ENCODE measurements around the gene PDE4D. TPM values are rescaled to one million over a fixed set of nuclear protein-coding genes. Genes with fewer than 3 reads are reported as not detected.
A peak's percentile ranks its signal among the peaks of the same experiment; 100 is the strongest.
"Not testable (repeated sequence)": the region's sequence is repeated elsewhere in the genome, so short reads cannot be mapped to it uniquely, and the experiment has no call there.

PDE4D gene
- total RNA-seq, 1 donor = 27.7 TPM

DNA sequence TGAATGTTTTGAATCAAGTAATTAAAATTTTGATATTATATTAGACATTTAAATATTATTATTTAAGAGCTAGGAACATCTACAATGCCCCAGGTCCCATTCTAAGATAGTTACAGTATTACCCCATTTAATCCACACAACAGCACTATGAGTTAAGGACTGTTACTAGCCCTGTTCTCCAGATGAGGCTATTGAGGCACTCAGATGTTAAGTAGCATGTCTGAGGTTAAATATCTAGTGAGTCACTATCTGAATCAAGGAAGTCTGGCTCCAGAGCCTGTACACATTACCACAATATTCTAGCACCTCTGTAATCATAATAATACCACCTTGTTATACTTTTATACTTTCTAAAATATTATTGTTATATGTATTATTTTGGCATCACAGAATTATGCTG, 304.6 kb downstream of the PDE4D start:
- no peak for DNase-seq (ENCODE audit: low read depth in 2 of 3, low spot score in 2 of 3)

DNA sequence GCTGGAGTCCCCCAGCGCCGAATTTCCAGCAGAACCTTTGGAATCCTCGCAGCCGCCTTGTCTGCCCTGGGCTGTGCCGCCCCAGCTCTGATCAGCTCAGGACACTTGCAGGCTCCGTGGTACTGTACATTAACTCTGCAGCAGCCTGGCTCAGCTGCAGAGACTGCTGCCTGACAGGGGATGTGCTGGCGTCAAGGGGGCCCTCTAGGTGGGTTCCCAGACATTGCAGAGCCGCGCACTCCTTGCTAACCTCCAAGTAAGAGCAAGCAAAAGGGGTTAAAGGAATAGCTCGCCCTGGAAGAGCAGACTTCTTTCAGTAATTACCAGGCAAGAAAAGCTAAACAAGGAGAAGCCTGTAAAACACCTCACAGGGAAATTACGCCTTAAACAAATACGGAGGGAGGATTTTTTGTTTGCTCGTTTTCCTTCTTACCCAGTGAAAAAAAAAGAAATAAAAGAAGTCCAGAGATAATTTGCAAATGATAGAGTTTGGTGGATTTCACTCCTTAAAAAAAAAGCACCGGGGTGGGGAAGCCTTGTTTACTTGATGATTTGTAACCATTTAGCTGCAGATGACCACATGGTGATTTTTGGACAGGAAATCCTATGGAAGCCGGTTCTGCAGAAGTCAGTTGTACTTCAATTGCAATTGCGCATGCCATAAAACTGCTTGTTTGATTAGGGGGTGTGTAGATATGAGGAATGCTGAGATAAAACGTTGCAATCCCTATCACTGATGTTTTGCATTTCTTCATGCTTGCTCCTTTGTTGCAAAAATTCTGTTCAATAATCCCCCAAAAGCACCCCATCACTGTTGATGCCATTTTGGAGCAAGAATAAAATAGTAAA, 305.8 kb downstream of the PDE4D start:
- peak in 1 of 3 donors; percentile 31 for DNase-seq (ENCODE audit: low read depth in 2 of 3, low spot score in 2 of 3)

DNA sequence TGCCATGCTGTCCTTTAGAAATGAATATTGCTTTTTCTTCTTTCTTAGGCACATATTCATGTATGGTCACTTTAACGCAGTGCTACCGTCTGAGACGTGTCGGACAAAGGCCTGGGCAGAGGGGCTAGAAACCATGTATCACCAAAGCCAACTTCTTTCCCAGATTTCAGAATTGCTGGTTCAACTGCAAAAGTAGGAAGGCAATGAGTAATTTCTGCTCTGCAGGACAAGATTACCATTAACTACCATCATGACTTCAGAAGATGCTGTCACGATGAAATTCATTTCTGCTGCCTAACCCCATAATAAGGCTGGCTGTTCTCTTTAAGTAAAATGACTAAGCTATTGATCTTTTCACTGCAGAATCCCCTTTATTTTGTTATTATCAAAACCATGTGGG, 306.7 kb downstream of the PDE4D start:
- no peak for DNase-seq (ENCODE audit: low read depth in 2 of 3, low spot score in 2 of 3)

DNA sequence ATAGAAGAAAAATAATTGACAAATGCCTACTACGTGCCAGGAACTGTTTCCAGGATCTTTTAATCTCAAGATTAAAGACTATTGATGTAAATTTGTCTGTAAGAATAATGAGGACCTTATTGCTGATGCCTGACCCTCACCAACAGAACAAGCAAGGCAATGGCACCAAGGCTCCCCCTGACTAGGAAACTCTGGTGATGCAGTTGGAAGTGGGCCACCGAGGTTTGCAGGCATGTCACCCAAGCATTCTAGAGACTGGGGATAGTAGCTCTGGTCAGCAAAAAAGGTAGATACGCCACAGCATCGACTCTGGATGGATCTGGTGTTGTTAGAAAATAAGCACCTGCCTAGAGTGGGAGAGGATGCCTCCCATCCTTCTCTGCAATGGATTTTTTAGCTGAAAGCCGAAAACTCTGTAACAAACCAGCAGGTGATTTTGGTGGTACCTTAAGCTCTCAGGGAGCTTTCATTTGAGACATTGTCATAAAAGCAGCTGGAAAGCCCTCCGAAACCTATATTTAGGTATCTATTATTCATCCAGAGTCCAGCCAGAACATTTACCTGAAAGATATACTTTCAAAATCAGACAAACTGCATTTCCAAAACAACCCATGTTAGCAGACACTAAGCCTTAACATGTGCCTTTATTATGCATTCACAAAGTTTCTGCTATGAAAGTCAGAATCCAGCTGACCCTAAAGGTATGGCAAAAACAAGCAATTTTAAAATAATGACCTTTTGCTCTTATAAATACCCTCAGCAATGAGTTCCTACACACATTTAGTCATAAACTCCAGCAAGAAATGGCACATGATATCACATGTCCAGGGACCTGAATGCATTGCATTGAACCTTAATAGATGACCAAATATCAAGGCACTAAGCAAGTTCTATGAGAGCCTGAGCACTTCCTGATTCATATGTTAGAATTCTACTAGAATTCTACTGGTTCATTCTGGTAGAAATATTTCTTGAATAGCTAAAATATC, 308.4 kb downstream of the PDE4D start:
- DNase-seq (ENCODE audit: low read depth in 2 of 3, low spot score in 2 of 3) = no peak

DNA sequence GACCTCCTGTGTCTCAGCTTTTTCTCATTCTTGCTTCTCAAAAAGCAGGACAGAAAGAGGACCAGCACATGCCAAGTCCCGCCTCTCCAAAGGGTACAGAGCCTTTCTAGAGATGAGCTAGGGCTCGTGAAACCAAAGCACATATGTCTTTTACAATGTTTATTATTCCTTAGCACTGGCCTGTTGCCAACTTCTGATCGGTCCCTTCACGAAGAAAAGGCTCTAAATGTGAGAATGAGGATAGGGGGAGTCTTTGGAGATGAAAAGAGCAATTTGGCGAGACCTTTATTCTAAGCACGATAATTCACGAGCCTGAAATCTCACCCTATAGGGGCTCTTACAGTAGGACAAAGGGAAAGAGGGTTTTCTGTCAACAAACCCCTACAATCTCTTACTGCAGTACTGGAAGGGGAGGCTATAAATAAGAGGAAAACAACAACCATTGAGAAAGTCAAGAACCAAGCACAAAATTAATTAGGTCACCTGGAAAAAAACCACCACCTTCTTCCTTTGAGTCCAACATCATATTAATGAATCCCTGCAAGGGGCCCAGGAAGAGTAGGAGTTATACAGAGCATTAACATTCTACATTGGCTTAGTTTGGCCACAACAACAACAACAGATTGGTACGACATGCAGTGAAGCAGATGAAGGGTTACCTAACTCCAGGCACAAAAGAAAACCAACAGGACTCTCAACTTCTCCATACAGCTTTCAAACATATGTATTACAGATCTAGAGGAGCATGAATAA, 309.5 kb downstream of the PDE4D start:
- no peak for DNase-seq (ENCODE audit: low read depth in 2 of 3, low spot score in 2 of 3)

DNA sequence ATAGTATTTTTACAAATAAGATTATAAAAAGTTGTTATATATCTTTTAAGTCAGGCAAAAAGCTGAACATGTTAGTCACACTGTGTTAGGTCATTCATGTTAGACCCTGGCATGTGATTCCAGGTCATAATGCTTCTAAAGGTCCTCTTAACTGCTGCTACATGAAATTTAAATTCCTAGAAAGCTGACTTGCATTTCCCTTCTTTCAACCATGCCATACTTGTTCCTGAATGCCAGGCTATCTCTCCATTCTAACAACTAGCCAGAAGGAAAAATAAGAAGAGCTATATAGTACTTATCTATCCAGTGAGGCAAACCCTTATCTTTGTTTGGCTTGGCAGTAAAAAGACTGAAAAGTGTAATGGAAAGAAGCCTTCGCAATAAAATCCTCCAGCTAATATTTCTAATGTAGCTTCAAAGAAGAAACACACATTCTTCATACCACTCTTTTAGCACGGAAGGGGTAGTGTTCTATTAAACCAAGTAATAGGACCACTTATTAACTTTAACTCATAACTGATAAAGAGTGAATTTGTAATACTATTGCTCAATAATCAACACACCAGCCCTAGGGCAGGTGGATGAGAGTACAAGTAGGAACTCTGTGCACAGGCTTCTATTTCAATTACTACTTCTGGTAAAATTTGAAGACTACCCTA, 310.2 kb downstream of the PDE4D start:
- DNase-seq (ENCODE audit: low read depth in 2 of 3, low spot score in 2 of 3) = no peak

DNA sequence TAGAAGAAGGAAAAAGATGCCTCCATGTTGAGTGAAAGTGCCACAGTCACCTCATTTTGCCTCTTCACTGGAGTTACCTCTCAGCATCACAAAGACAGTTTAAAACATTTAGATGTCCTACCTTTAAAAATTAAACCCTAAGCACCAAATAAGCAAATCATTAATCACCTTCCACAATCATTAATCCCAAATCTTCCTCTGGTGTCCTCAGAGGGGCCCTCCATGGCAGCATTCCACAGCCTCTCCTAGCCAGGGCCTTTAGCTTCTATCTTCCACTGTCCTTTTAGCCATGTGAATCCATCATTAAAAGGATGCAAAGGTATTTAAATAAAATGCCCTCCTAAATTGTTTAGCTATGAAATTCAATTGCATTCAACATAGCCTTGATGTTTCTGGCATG, 310.8 kb downstream of the PDE4D start:
- DNase-seq (ENCODE audit: low read depth in 2 of 3, low spot score in 2 of 3) = no peak

DNA sequence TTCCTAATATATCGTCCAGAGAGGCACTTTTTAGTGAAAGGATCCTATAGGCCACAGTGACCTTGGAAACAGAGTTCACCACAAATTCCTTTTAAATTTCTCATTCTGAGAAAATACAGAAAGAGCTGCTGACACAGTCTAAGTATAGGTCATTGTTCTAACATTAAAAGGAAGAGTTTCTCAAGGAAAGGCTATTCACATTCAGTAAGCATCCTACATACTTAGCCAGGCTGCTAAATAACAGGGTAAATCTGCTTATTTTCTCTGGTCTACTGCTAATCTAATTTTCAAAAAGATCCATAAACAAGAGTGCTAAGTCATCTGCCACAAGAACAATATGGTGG, 313.7 kb downstream of the PDE4D start:
- DNase-seq (ENCODE audit: low read depth in 2 of 3, low spot score in 2 of 3) = no peak

DNA sequence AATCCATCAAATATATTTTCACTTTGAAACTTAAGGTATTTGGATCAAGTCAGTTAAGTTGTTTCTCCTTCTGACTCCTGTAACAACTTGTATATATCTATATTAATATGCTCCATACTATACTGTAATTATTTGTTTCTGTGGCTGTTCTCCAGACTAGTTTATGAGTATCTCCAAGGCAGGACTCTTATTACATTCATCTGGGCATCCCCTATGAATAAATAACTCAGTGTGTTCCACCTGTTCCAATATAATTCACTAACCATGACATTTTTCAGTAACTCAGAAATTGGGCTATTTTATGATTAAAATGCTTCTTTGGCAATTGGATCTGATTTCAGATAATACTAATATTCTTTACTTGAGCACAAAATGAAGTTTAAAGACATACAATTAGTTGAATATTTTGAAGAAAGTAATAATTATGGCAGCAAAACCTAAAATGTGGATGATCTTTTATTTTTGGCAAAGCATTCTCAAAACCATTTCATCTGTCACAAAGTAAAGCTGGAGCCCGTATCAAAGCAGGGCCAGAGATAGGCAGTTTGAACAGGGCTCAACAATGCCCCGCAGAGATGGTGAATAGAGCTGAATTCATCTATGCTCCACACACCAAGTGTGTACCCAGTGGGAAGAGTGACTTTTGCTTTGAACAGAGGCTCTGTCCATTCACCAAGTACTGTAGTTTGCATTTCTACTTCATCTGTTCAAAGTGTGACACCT, 314.3 kb downstream of the PDE4D start:
- DNase-seq (ENCODE audit: low read depth in 2 of 3, low spot score in 2 of 3) = no peak

DNA sequence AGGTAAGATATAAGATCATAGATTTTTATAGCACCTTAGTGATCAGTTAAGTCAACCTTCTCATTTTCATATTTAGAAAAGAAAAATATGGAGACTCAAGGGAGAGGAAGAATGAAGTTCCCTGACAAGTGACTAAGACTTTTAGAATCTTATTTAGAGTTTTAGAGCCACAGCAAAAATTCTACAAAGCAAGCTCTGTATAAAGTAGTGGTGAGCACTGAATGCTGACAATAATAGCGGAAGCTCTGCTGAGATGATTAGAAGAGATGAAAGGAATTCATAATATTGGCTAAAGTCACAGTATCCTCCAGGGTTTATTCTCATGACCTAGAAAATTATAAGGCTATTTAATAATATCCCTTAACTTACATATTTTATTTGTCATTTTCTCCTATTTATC, 316.0 kb downstream of the PDE4D start:
- DNase-seq (ENCODE audit: low read depth in 2 of 3, low spot score in 2 of 3) = no peak

DNA sequence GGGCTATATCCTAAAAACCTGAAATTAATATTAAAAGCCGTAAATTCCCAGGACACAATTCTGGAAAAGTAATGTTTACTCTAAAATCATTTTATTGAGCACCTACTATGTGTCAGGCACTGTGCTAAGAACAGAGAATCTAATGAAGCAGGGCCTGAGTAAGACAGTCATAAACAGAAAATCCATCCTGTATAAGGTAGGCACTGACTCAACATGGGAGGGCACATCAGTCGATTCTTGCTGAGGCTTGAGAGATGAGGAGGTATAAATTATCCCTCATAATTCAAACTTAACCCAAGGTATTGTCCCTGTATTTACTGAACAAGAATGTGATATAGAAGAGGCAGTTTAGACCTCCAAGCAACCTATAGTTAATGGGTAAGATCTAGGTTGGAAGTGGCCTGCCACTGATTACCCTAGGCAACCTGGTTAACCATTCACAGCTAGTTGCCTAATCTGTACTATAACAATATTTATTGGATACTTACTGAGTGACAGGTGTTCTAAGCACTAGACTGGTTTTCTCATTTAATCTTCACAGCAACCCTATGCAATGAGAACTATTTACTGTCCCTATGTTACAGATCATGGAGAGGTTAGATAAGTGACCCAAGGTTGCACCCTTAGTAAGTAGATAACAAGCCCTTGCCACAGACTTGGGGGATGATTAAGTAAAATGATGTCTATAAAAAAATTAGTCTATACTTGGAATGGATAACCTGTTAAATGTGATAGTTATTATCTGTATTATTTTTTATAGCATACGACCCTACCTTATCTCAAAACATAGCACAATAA, 317.7 kb downstream of the PDE4D start:
- DNase-seq (ENCODE audit: low read depth in 2 of 3, low spot score in 2 of 3) = no peak

DNA sequence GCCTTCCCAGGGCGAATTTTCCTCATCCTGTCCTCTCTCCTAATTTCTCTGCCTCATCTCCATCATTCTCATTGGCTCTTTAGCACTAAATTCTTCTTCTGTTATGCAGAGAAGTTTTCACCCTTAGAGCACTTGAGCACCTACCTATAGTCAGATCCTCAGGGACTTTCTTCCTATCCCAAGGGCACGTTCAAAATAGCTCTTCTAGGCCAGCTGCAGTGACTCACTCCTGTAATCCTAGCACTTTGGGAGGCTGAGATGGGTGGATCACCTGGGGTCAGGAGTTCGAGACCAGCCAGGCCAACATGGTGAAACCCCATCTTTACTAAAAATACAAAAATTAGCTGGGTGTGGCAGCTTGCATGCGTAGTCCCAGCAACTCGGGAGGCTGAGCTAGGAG, 320.0 kb downstream of the PDE4D start:
- not testable (repeated sequence) for DNase-seq (ENCODE audit: low read depth in 2 of 3, low spot score in 2 of 3)

DNA sequence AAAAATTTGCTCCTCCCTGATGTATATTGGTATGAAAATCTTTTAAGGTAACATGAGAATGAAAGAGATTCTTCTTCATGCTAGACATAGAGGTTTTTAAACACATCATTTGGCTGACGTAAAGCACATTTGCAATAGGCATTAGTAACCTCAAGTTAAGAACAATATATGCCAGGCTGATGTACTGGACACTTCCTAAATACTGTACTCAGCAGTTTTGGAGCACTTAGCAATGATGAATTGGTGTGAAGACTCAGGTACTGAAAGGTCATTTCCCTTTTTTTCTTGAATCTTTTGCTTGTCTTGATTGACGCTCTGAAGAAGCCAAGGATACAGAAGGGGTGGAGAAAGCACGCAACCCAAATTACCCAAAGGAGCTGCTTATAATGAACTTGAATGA, 322.5 kb downstream of the PDE4D start:
- DNase-seq (ENCODE audit: low read depth in 2 of 3, low spot score in 2 of 3) = no peak

DNA sequence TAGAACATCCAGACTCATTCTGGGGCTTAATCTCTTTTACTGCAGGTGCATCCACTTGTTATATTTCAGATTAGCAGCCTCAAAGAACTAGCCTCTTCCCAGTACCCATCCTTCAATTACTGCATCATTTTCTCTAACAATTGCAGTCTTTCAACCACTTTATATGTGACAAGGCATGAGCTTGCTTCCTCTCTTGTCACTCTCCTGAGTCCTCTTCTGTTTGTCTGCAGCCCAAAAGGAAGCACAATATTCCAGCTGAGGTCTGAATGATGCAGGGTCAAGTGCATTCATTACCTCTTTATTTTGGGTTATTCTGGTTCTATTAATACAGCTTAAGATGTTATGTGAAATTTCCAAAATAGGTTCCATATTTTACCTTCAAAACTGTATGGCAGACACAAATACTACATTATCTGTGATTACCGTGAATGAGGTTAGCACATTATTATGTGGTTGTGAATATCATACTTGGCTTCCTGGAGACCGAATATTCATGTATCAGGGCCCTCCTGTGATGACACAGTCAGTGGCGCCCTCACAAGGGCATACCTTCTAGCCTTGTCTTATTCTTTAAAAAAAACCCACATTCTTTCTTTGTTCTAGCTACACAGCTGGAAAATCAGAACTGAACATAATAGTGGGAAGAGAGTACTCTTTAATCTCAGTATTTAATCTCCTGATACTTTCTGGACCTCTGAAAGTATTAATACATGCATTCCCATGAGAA, 323.8 kb downstream of the PDE4D start:
- DNase-seq (ENCODE audit: low read depth in 2 of 3, low spot score in 2 of 3) = no peak

DNA sequence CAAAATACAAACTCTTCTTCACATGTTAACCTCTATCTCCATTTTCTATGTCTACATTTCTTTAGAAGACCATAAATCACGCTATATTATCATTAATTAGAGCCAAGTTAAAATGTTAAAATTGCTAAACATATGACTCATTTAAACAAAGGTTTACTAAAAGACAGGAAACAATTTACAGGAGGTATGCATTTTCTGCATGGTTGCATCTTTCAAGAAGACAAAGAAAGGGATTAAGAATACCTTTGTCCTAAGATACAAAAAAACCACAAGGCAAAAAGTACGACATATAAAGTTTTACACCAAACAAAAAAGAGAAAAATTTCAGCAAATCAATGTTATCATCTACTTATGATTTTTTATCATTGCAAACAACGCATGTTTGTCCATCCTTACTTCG, 324.4 kb downstream of the PDE4D start:
- no peak for DNase-seq (ENCODE audit: low read depth in 2 of 3, low spot score in 2 of 3)

DNA sequence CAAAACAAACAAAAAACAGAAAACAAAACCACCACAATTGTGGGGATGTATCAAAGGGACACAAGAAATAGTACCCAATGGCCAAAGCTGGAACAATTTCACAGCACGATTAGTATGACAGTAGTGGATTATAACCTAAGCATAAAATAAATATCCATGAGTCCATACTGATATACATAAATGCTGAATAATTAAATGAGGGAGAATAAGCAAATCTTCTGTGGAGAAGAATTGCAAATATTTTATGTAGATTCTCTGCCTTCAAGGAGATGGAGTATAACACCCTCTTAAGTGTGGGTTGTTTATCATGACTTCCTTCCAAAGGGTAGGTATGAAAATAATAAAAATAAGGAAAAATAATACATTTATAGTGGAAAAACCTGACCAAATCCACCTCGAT, 325.4 kb downstream of the PDE4D start:
- DNase-seq (ENCODE audit: low read depth in 2 of 3, low spot score in 2 of 3) = no peak

DNA sequence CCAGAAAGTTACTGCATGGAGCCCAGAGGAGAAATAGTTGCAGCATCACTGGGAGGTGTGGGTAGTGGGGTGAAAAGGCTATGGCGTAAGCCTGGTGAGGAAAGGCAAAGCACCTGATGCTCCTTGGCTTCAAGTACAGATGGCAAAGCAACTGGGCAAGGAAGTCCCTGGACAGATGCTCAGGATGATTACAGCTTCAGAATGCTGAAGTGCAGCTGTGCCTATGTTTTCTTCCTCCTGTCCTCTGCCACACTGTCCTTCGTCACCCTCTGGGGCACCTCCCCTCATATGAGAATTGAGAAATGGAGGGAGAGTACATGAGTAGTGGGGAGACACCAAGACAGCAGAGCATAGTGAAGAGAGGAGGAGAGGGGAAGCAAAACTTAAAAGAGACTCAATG, 328.0 kb downstream of the PDE4D start:
- peak in 2 of 3 donors; percentile 11 to 50 for DNase-seq (ENCODE audit: low read depth in 2 of 3, low spot score in 2 of 3)

DNA sequence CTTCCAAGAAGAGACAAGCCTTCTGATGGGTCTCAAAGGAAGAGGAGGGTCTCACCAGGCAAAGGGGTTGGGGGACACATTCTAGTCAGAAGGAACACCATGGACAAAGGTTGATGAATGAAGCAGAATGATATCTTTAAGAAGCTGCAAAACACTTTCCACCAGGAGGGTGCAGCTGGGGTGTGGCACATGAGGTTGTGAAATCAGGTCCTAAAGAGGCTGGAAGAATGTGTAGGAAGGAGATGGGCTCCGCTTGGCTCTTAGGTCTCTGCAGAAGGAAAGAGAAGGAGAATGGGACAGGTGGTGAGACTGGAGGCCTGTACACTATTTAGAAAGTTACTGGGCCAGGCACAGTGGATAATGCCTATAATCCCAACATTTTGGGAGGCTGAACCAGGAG, 328.6 kb downstream of the PDE4D start:
- no peak for DNase-seq (ENCODE audit: low read depth in 2 of 3, low spot score in 2 of 3)
